Panc1 (cell line): ENCODE data around the gene PRKAA1. TPM values are rescaled to one million over a fixed set of nuclear protein-coding genes. Genes with fewer than 3 reads are reported as not detected.

Experiments used
- ATAC-seq: fragments of 200-7000 bp; cut with Tn5 transposase; 2 replicates; pipeline ENCODE4 v1.9.1; 2020; ENCODE audit warnings: mild to moderate bottlenecking, moderate library complexity
- Bru-seq: library from RNA; stranded (reverse); fragments of 400-500 nt; gene quantifications from one replicate; lab custom pipeline; 2021; lab: Mats Ljungman, UMichigan
- BruChase-seq, 2 experiments: library from RNA; stranded (reverse); fragments of 400-500 nt; gene quantifications; one replicate each; lab custom pipeline; 2021; lab: Mats Ljungman, UMichigan
- BruUV-seq: library from RNA; stranded (reverse); fragments of 400-500 nt; replicated peaks from 2 replicates; lab custom pipeline; 2021; lab: Mats Ljungman, UMichigan
- CTCF ChIA-PET: fragments of 300-600 bp; sonication (Branson Sonifier 250); formaldehyde crosslinking; loops from one replicate; lab custom pipeline; 2022; ENCODE audit warnings: antibody characterized with exemption; lab: Charles Lee
- POLR2A ChIA-PET: fragments of 300-600 bp; sonication (Branson Sonifier 250); formaldehyde crosslinking; loops from one replicate; lab custom pipeline; 2022; ENCODE audit warnings: antibody characterized with exemption; lab: Charles Lee
- DNase-seq: peaks from one replicate; pipeline ENCODE4 v3.0.0-alpha.2; 2010; ENCODE audit warnings: low read depth, low spot score
- H3K27ac ChIP-seq: 2 replicates; pipeline ENCODE4 v1.5.1; 2011; ENCODE audit warnings: mild to moderate bottlenecking, low read length, inconsistent platforms
- H3K27me3 ChIP-seq: fragments of 200-500 bp; sonication (Bioruptor generic); 2 replicates; pipeline ENCODE4 v1.6.0; 2014; ENCODE audit warnings: low read length, inconsistent platforms; ENCODE audit not compliant: control insufficient read depth, insufficient read depth
- H3K36me3 ChIP-seq: fragments of 200-500 bp; sonication (Bioruptor generic); 2 replicates; pipeline ENCODE4 v1.5.1; 2014; ENCODE audit warnings: inconsistent platforms, mild to moderate bottlenecking, low read length, moderate library complexity; ENCODE audit not compliant: control insufficient read depth, insufficient read depth
- H3K4me1 ChIP-seq: 2 replicates; pipeline ENCODE4 v1.5.1; 2011; ENCODE audit warnings: inconsistent platforms, mild to moderate bottlenecking, low read length, moderate library complexity; ENCODE audit not compliant: control insufficient read depth, insufficient read depth
- H3K4me3 ChIP-seq, 2 experiments: 2 replicates each; pipeline ENCODE4 v1.5.1; 2011 to 2012; ENCODE audit warnings: low read depth in 2 of 2, low read length in 2 of 2, mild to moderate bottlenecking in 2 of 2, inconsistent platforms in 1 of 2, moderate library complexity in 1 of 2
- H3K9me3 ChIP-seq: fragments of 200-500 bp; sonication (Bioruptor generic); 2 replicates; pipeline ENCODE4 v1.5.1; 2014; ENCODE audit warnings: low read depth, mild to moderate bottlenecking, inconsistent platforms, low read length, moderate library complexity; ENCODE audit not compliant: control insufficient read depth, insufficient read depth
- POLR2AphosphoS5 ChIP-seq: IDR thresholded peaks from 2 replicates; pipeline ENCODE4 v1.6.1; 2012; ENCODE audit warnings: mild to moderate bottlenecking, low read depth, low read length, moderate library complexity
- REST ChIP-seq, 2 experiments: IDR thresholded peaks; 2 replicates each; pipeline ENCODE4 v1.6.1; 2011 to 2012; ENCODE audit warnings: low read depth in 2 of 2, control low read depth in 1 of 2, low read length in 1 of 2, mild to moderate bottlenecking in 1 of 2, moderate library complexity in 1 of 2; ENCODE audit not compliant: insufficient read depth in 1 of 2
- SIN3A ChIP-seq: IDR thresholded peaks from 2 replicates; pipeline ENCODE4 v1.6.1; 2012; ENCODE audit warnings: low read depth, mild to moderate bottlenecking, low read length, moderate library complexity, borderline replicate concordance; ENCODE audit not compliant: insufficient read depth
- TCF7L2 ChIP-seq: IDR thresholded peaks from 2 replicates; pipeline ENCODE4 v1.6.1; 2011; ENCODE audit warnings: mild to moderate bottlenecking, low read depth, low read length, inconsistent platforms
- in situ Hi-C: cut with HindIII; loops from 2 replicates; pipeline ENCODE4 v1.10.0; 2016; ENCODE audit warnings: low sequenced_read_pairs, low pct_unique_long_range_greater_than_20kb
- intact Hi-C: fragments of 100-400 bp; cut with micrococcal nuclease; formaldehyde crosslinking; loops from one replicate; pipeline ENCODE4 v1.10.0; 2022; ENCODE audit not compliant: unreplicated experiment
- long read RNA-seq: library from polyadenylated mRNA; unstranded; transcript quantifications from one replicate; pipeline ENCODE4 v2.0.0, GENCODE V29; 2021; ENCODE audit not compliant: unreplicated experiment
- polyA plus RNA-seq: library from polyadenylated mRNA; unstranded; fragments of >200 nt; gene quantifications from one replicate; pipeline ENCODE4 v1.2.1, GENCODE V29; 2012; ENCODE audit warnings: missing spikeins; ENCODE audit not compliant: insufficient read length
- total RNA-seq: library from RNA; stranded (reverse); gene quantifications from one replicate; pipeline ENCODE4 v1.2.1, GENCODE V29; 2021; ENCODE audit not compliant: unreplicated experiment
- TF ChIP-seq, protein P1 (sequence below): fragments of 450-650 bp; IDR thresholded peaks from 2 replicates; pipeline ENCODE4 v1.5.1; 2017; ENCODE audit warnings: mild to moderate bottlenecking

Gene PRKAA1
- 75.8 TPM for total RNA-seq
- polyA plus RNA-seq, result 36.6 TPM
- percentile 95 among the genes with signal in this experiment for Bru-seq, nascent RNA
- percentile 94 among the genes with signal in this experiment for BruChase-seq, experiment 1, labeled RNA remaining after a 2-hour chase
- percentile 96 among the genes with signal in this experiment for BruChase-seq, experiment 2, labeled RNA remaining after a 6-hour chase
- long read RNA-seq, full-length matches to known transcripts, result 48 of 79 reads
- long read RNA-seq, partial matches to known transcripts, result 7 of 79 reads
- long read RNA-seq, other reads (novel, unspliced or antisense), result 24 of 79 reads

GRCh38 chr5:40798012-40798800 lies at the start of gene PRKAA1:
Gene PRKAA1, minus strand, starts transcription at chr5:40798374. Its CDS starts 185 bp downstream, at chr5:40798189.
- peak; percentile 97 for ATAC-seq
- Histone ChIP-seq H3K27me3 (no peaks in the 10 kb centered on the region), H3K4me1 (peaks cover 17% of the 10 kb centered on the region), H3K9me3 (no peaks in the 10 kb centered on the region), H3K27ac (peak within 1 kb of the TSS; percentile 94), H3K4me3 (peak within 1 kb of the TSS; percentile 96 to 99), H3K36me3 (peaks cover 3% of the 10 kb centered on the region; the same call in 1 of the 2 replicates)
- BruUV-seq, result no TSS peak
- in situ Hi-C loops, result no loop called here
- ChIA-PET CTCF (interaction anchor here (0.6 to 0.7 kb wide), 3 partner anchors 47 to 1213 kb away, joined by 5 to 11 read pairs (median 6); no protein-coding TSS in a partner anchor), POLR2A (interaction anchor here (0.6 to 0.7 kb wide), 2 partner anchors 52 to 1043 kb away, joined by 8 to 13 read pairs; no protein-coding TSS in a partner anchor)
- 0 out of 2 replicates have a peak, but pooled peaks have one; percentile 28 for TF ChIP-seq TCF7L2
- no peak; the same call in 1 of the 2 replicates for TF ChIP-seq SIN3A
- TF ChIP-seq REST (IDR thresholded peaks at IDR 0.05; ENCODE audit: insufficient read depth in 1 of 2, low read depth in 2 of 2, low read length in 1 of 2), result no peak
- peak; percentile 76 for TF ChIP-seq POLR2AphosphoS5
- TF ChIP-seq, protein P1, sequence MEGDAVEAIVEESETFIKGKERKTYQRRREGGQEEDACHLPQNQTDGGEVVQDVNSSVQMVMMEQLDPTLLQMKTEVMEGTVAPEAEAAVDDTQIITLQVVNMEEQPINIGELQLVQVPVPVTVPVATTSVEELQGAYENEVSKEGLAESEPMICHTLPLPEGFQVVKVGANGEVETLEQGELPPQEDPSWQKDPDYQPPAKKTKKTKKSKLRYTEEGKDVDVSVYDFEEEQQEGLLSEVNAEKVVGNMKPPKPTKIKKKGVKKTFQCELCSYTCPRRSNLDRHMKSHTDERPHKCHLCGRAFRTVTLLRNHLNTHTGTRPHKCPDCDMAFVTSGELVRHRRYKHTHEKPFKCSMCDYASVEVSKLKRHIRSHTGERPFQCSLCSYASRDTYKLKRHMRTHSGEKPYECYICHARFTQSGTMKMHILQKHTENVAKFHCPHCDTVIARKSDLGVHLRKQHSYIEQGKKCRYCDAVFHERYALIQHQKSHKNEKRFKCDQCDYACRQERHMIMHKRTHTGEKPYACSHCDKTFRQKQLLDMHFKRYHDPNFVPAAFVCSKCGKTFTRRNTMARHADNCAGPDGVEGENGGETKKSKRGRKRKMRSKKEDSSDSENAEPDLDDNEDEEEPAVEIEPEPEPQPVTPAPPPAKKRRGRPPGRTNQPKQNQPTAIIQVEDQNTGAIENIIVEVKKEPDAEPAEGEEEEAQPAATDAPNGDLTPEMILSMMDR, result peak; percentile 83
- peak; percentile 53 for DNase-seq
- intact Hi-C loops, result no loop called here

DNA sequence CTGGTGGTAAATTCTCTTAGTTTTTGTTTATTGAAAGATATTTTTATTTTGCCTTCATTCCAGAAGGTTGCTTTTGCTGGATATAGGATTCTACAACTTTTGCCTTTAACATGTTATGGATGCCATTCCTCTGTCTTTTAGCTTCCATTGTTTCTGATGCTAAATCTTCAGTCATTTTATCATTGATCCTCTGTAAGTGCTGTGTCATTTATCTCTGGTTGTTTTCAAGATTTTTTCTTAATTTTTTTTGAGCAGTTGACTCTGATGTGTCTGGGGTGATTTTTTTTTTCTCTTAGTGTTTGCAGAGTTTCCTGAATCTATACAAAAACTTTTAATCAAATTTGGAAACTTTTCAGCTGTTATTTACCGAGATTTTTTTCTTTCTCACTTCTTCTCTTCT lies 49.4 kb upstream of the PRKAA1 start:
- no peaks in the 10 kb centered on the region for H3K36me3 ChIP-seq
- H3K27me3 ChIP-seq, result 0 out of 2 replicates have a peak, but pooled peaks cover 4% of the 10 kb centered on the region
- no peaks in the 10 kb centered on the region for H3K4me1 ChIP-seq
- in situ Hi-C loops (no loop called here), intact Hi-C loops (no loop called here)
- TF ChIP-seq SIN3A, result no peak
- no peak for TF ChIP-seq TCF7L2
- TF ChIP-seq REST (IDR thresholded peaks at IDR 0.05; ENCODE audit: insufficient read depth in 1 of 2, low read depth in 2 of 2, low read length in 1 of 2), result no peak
- TF ChIP-seq, protein P1, result no peak
- POLR2A ChIA-PET, result no interaction called here
- ATAC-seq (no peak), DNase-seq (no peak)
- H3K9me3 ChIP-seq, result no peaks in the 10 kb centered on the region
- CTCF ChIA-PET, result no interaction called here
- no TSS peak for BruUV-seq
- H3K4me3 ChIP-seq, result no peak overlapping the region
- no peak overlapping the region for H3K27ac ChIP-seq
